Measurements from ENCODE around the gene MRAS.

DNA sequence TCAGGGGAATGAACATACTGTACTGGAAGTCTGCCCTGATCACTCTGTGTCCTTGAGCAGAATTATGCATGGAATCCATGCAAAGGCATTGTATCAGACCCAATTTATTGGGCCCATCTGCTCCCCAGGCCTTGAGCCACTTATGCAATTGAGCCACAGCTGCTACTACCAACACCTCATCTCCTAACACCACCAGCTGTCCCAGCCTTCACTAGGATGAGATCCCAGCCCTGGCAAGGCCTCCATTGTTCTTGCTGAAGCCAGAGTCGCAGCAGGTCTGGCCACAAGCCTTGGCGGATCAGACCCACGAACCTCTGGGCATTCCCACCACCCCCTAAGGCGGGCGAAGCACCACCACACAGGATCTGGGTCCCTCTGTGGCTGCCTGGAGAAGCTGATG is 9.6 kb upstream of the MRAS start:
- TF ChIP-seq SIN3A (IDR thresholded peaks at IDR 0.05; ENCODE audit: borderline replicate concordance, low read depth, low read length) (no peak), EP300 (IDR thresholded peaks at IDR 0.05; ENCODE audit: borderline replicate concordance in 1 of 2, low read depth in 1 of 2, low read length in 1 of 2) (no peak), POLR2AphosphoS5 (IDR thresholded peaks at IDR 0.05; ENCODE audit: low read depth, low read length) (no peak)

Data from SK-N-SH (cell line).